HL-60 (cell line): Measurements from ENCODE around the gene MACROD2.

ENCODE experiments used
- DNase-seq, 2 experiments: peaks; one replicate each; pipeline ENCODE4 v3.0.0-alpha.2; 2010 to 2020; ENCODE audit warnings: low read depth in 1 of 2, low spot score in 1 of 2
- H3K27ac ChIP-seq: fragments of 250-450 bp; sonication (Bioruptor Pico); replicated peaks from 2 replicates; pipeline ENCODE4 v1.5.1; 2020; ENCODE audit warnings: mild to moderate bottlenecking, moderate library complexity
- H3K27me3 ChIP-seq: fragments of 250-450 bp; sonication (Bioruptor Pico); 2 replicates; pipeline ENCODE4 v1.5.1; 2021; ENCODE audit warnings: mild to moderate bottlenecking, moderate library complexity; ENCODE audit not compliant: insufficient read depth, poor library complexity, severe bottlenecking
- H3K4me3 ChIP-seq: replicated peaks from 2 replicates; pipeline ENCODE4 v1.5.1; 2011; ENCODE audit warnings: mild to moderate bottlenecking, control low read depth, low read length; ENCODE audit not compliant: insufficient read depth
- GABPA ChIP-seq: IDR thresholded peaks from 2 replicates; pipeline ENCODE4 v1.6.1; 2012; ENCODE audit warnings: low read depth
- POLR2AphosphoS5 ChIP-seq: IDR thresholded peaks from 2 replicates; pipeline ENCODE4 v1.6.1; 2012; ENCODE audit warnings: low read depth
- SPI1 ChIP-seq: IDR thresholded peaks from 2 replicates; pipeline ENCODE4 v1.6.1; 2012; ENCODE audit warnings: low read depth, mild to moderate bottlenecking, borderline replicate concordance
- TF ChIP-seq, protein P1 (sequence below): IDR thresholded peaks from one replicate; pipeline ENCODE4 v1.5.1; 2011; ENCODE audit warnings: low read length, control low read depth, inconsistent platforms; ENCODE audit not compliant: insufficient read depth
- TF ChIP-seq, protein P2 (sequence below): IDR thresholded peaks from 2 replicates; pipeline ENCODE4 v1.6.1; 2012; ENCODE audit warnings: low read depth; ENCODE audit not compliant: insufficient replicate concordance

MACROD2 gene

DNA sequence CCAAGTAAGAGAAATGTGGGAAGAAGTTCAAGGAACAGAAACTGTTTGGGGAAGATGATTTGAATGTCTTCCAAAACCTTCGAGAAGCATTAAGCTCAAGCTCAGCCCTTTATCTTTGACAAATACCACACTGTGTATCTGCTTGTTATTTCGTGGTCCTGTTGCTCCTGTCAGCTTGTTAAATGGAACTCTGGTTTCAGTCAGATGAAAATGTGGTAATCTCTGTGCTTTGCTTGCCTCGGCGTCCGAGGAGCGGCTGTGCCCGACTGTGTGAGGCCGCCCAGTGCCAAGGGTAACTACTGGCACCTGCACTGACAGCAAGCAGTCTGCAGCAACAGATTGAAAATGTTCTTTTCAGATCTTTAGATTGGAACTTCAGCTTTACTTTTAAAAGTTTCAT, 920.0 kb downstream of the MACROD2 start:
- TF ChIP-seq, protein P1, sequence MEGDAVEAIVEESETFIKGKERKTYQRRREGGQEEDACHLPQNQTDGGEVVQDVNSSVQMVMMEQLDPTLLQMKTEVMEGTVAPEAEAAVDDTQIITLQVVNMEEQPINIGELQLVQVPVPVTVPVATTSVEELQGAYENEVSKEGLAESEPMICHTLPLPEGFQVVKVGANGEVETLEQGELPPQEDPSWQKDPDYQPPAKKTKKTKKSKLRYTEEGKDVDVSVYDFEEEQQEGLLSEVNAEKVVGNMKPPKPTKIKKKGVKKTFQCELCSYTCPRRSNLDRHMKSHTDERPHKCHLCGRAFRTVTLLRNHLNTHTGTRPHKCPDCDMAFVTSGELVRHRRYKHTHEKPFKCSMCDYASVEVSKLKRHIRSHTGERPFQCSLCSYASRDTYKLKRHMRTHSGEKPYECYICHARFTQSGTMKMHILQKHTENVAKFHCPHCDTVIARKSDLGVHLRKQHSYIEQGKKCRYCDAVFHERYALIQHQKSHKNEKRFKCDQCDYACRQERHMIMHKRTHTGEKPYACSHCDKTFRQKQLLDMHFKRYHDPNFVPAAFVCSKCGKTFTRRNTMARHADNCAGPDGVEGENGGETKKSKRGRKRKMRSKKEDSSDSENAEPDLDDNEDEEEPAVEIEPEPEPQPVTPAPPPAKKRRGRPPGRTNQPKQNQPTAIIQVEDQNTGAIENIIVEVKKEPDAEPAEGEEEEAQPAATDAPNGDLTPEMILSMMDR: no peak
- TF ChIP-seq POLR2AphosphoS5 (no peak), GABPA (no peak), SPI1 (no peak)
- TF ChIP-seq, protein P2, sequence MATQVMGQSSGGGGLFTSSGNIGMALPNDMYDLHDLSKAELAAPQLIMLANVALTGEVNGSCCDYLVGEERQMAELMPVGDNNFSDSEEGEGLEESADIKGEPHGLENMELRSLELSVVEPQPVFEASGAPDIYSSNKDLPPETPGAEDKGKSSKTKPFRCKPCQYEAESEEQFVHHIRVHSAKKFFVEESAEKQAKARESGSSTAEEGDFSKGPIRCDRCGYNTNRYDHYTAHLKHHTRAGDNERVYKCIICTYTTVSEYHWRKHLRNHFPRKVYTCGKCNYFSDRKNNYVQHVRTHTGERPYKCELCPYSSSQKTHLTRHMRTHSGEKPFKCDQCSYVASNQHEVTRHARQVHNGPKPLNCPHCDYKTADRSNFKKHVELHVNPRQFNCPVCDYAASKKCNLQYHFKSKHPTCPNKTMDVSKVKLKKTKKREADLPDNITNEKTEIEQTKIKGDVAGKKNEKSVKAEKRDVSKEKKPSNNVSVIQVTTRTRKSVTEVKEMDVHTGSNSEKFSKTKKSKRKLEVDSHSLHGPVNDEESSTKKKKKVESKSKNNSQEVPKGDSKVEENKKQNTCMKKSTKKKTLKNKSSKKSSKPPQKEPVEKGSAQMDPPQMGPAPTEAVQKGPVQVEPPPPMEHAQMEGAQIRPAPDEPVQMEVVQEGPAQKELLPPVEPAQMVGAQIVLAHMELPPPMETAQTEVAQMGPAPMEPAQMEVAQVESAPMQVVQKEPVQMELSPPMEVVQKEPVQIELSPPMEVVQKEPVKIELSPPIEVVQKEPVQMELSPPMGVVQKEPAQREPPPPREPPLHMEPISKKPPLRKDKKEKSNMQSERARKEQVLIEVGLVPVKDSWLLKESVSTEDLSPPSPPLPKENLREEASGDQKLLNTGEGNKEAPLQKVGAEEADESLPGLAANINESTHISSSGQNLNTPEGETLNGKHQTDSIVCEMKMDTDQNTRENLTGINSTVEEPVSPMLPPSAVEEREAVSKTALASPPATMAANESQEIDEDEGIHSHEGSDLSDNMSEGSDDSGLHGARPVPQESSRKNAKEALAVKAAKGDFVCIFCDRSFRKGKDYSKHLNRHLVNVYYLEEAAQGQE: no peak
- H3K27ac ChIP-seq: no peak overlapping the region
- no peaks in the 10 kb centered on the region for H3K27me3 ChIP-seq
- DNase-seq: no peak
- no peak overlapping the region for H3K4me3 ChIP-seq

GRCh38 chr20:14916360-14916920, 921.1 kb downstream of the MACROD2 start:
- Histone ChIP-seq H3K4me3 (no peak overlapping the region), H3K27ac (no peak overlapping the region), H3K27me3 (no peaks in the 10 kb centered on the region)
- DNase-seq: no peak
- TF ChIP-seq SPI1: no peak

GRCh38 chr20:14918281-14918680, 923.0 kb downstream of the MACROD2 start:
- TF ChIP-seq GABPA (no peak), SPI1 (no peak), POLR2AphosphoS5 (no peak)
- TF ChIP-seq, protein P2: no peak
- TF ChIP-seq, protein P1: no peak
- no peaks in the 10 kb centered on the region for H3K27me3 ChIP-seq
- H3K27ac ChIP-seq: no peak overlapping the region
- no peak overlapping the region for H3K4me3 ChIP-seq
- no peak for DNase-seq

GRCh38 chr20:14918976-14919375, 923.7 kb downstream of the MACROD2 start:
- H3K4me3 ChIP-seq: no peak overlapping the region
- H3K27me3 ChIP-seq: no peaks in the 10 kb centered on the region
- no peak overlapping the region for H3K27ac ChIP-seq
- DNase-seq: no peak
- TF ChIP-seq SPI1: no peak
- TF ChIP-seq GABPA: no peak
- no peak for TF ChIP-seq POLR2AphosphoS5
- TF ChIP-seq, protein P2: no peak
- TF ChIP-seq, protein P1: no peak
